Colonic mucosa (tissue), 4 donors: ENCODE results near the gene MUC5B. TPM values are rescaled to one million over a fixed set of nuclear protein-coding genes. Genes with fewer than 3 reads are reported as not detected.

ENCODE experiments used
- DNase-seq: peaks from one replicate; pipeline ENCODE4 v3.0.0-alpha.2; 2020
- H3K27ac ChIP-seq: fragments of 200-600 bp; one replicate; pipeline ENCODE4 v1.8.0; 2021
- H3K27me3 ChIP-seq: fragments of 200-600 bp; one replicate; pipeline ENCODE4 v1.8.0; 2021
- H3K36me3 ChIP-seq: fragments of 200-600 bp; one replicate; pipeline ENCODE4 v1.8.0; 2021
- H3K4me1 ChIP-seq: fragments of 200-600 bp; one replicate; pipeline ENCODE4 v1.8.0; 2021; ENCODE audit warnings: mild to moderate bottlenecking
- H3K4me3 ChIP-seq: fragments of 200-600 bp; one replicate; pipeline ENCODE4 v1.8.0; 2021
- H3K9ac ChIP-seq, 2 donors: one replicate each; pipeline ENCODE4 v1.7.0; 2013; ENCODE audit warnings: control low read depth in 2 of 2, low read depth in 2 of 2, low read length in 2 of 2
- H3K9me3 ChIP-seq: fragments of 200-600 bp; one replicate; pipeline ENCODE4 v1.8.0; 2021
- intact Hi-C: fragments of 100-400 bp; cut with DNase I; formaldehyde crosslinking; loops from one replicate; pipeline ENCODE4 v1.14.1; 2022
- total RNA-seq, 2 donors: library from RNA; stranded (reverse); fragmentation: NEBNext Ultra II Directional in 1 of 2; extraction: Animal tissue kit (Norgen Biotek cat#: 25700) in 1 of 2; gene quantifications; one replicate each; pipeline ENCODE4 v1.2.1, GENCODE V29; 2021
- TF ChIP-seq, protein P1 (sequence below): fragments of 200-600 bp; IDR thresholded peaks from one replicate; pipeline ENCODE4 v1.8.0; 2022; ENCODE audit warnings: antibody characterized with exemption, mild to moderate bottlenecking
- donor health status: healthy.
- donor health status: DM: no; HTN: no; CAD: no.
- donor health status: DM: no; HTN: no; CAD: no.

MUC5B gene
- total RNA-seq, 2 donors from 2014 or later = 285 to 655 TPM

DNA sequence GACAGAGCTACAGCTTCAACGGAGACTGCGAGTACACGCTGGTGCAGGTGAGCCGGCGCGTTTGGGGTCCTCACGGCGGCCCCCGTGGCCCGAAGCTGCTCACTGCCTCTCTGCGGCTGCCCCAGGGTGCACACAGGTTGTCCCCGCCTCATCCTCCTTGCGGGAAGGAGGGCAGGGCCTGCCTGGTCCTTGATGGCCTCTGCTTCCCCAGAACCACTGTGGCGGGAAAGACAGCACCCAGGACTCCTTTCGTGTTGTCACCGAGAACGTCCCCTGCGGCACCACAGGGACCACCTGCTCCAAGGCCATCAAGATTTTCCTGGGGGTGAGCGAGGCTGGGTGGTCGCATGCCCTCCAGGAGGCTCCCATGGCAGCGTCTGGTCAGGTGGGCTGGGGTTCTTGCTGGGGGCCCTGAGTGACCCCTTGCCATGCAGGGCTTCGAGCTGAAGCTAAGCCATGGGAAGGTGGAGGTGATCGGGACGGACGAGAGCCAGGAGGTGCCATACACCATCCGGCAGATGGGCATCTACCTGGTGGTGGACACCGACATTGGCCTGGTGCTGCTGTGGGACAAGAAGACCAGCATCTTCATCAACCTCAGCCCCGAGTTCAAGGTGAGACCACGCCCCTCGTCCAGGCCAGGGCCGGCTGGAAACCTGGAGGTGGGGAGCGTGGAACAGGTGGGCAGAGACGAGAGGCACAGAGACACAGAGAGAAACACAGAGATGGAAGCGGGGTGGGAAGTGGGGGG, 45.7 kb upstream of the MUC5B start:
- Histone ChIP-seq H3K36me3 (no peaks in the 10 kb centered on the region), H3K4me3 (no peak overlapping the region), H3K27me3 (no peaks in the 10 kb centered on the region), H3K4me1 (no peaks in the 10 kb centered on the region), H3K27ac (no peak overlapping the region), H3K9me3 (no peaks in the 10 kb centered on the region), H3K9ac (no peak overlapping the region)
- DNase-seq = no peak
- intact Hi-C loops = no loop called here
- TF ChIP-seq, protein P1, sequence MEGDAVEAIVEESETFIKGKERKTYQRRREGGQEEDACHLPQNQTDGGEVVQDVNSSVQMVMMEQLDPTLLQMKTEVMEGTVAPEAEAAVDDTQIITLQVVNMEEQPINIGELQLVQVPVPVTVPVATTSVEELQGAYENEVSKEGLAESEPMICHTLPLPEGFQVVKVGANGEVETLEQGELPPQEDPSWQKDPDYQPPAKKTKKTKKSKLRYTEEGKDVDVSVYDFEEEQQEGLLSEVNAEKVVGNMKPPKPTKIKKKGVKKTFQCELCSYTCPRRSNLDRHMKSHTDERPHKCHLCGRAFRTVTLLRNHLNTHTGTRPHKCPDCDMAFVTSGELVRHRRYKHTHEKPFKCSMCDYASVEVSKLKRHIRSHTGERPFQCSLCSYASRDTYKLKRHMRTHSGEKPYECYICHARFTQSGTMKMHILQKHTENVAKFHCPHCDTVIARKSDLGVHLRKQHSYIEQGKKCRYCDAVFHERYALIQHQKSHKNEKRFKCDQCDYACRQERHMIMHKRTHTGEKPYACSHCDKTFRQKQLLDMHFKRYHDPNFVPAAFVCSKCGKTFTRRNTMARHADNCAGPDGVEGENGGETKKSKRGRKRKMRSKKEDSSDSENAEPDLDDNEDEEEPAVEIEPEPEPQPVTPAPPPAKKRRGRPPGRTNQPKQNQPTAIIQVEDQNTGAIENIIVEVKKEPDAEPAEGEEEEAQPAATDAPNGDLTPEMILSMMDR = no peak

DNA sequence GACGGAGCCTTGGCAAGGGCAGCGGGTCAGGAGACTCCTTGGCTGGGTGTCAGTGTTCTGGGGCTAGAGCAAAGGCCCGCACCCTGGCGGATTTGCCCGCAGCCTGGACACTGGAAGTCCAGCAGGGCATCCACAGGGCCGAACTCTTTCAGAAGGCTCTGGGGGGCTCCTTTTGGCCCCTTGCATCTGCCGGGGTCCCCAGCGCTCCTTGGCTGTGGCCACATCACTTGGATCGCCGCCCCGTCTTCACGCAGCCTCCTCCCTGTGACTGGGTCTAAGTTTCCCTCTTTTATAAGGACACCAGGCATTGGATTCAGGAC, 45.1 kb upstream of the MUC5B start:
- H3K9me3 ChIP-seq = no peaks in the 10 kb centered on the region
- no peaks in the 10 kb centered on the region for H3K4me1 ChIP-seq
- TF ChIP-seq, protein P1 = no peak
- no peak overlapping the region for H3K27ac ChIP-seq
- H3K9ac ChIP-seq = no peak overlapping the region
- no peak for DNase-seq
- H3K4me3 ChIP-seq = no peak overlapping the region
- H3K36me3 ChIP-seq = no peaks in the 10 kb centered on the region
- no peaks in the 10 kb centered on the region for H3K27me3 ChIP-seq
- intact Hi-C loops = no loop called here

- no peak overlapping the region for H3K27ac ChIP-seq
- no peaks in the 10 kb centered on the region for H3K36me3 ChIP-seq
- no peak for DNase-seq
- no peaks in the 10 kb centered on the region for H3K9me3 ChIP-seq
- no peaks in the 10 kb centered on the region for H3K4me1 ChIP-seq
- H3K27me3 ChIP-seq = no peaks in the 10 kb centered on the region
- no peak overlapping the region for H3K9ac ChIP-seq
- H3K4me3 ChIP-seq = no peak overlapping the region
- intact Hi-C loops = no loop called here
- TF ChIP-seq, protein P1 = no peak
Measured at GRCh38 chr11:1178201-1178885, 44.5 kb upstream of the MUC5B start.

DNA sequence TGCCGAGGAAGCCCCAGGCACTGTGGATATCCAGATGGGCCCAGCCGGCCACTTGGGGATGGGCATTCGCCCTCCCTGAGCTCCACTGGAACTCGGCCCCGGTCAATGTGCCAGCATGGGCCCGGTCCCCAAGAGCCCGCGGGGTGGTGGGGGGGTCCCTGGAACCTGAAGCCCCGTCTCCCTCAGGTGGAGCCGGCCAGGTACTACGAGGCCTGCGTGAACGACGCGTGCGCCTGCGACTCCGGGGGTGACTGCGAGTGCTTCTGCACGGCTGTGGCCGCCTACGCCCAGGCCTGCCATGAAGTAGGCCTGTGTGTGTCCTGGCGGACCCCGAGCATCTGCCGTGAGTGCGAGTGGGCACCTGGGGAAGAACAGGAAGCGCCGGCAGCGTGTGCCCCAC, 44.0 kb upstream of the MUC5B start:
- no peaks in the 10 kb centered on the region for H3K36me3 ChIP-seq
- no peak for DNase-seq
- intact Hi-C loops = no loop called here

DNA sequence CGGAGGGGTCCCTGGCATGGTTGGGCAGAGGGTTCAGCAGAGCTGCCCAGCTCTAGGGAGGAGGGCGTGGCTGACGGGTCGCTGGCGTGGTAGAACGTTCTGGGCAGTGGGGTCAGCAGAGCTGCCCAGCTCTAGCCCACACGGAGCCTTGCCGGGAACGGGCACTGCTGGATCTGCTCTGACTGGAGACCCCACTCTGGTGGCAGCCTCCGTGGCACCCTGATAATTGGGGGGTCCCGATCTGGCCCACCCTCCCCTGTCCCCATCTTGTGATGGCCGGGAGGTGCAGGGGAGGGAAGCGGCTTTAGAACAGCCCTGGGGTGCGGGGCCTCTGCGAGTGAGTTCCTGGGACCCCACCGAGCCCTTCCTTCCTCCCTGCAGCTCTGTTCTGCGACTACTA, 43.2 kb upstream of the MUC5B start:
- Histone ChIP-seq H3K27ac (no peak overlapping the region), H3K36me3 (no peaks in the 10 kb centered on the region), H3K4me3 (no peak overlapping the region), H3K9ac (no peak overlapping the region), H3K9me3 (no peaks in the 10 kb centered on the region), H3K4me1 (no peaks in the 10 kb centered on the region), H3K27me3 (no peaks in the 10 kb centered on the region)
- no peak for DNase-seq
- intact Hi-C loops = no loop called here
- TF ChIP-seq, protein P1 = no peak

More for the DNA sequence above, 44.0 kb upstream of the MUC5B start:
- no peak overlapping the region for H3K9ac ChIP-seq
- H3K27me3 ChIP-seq = no peaks in the 10 kb centered on the region
- H3K4me1 ChIP-seq = no peaks in the 10 kb centered on the region
- no peak overlapping the region for H3K27ac ChIP-seq
- TF ChIP-seq, protein P1 = no peak
- no peak overlapping the region for H3K4me3 ChIP-seq
- no peaks in the 10 kb centered on the region for H3K9me3 ChIP-seq
